AG04449 (cell line): ENCODE results near the gene KDM3A.
"Not testable (repeated sequence)": the region's sequence is repeated elsewhere in the genome, so short reads cannot be mapped to it uniquely, and the experiment has no call there.

Experiments
- CTCF ChIA-PET: fragments of 350-600 bp; formaldehyde crosslinking; extraction: SDS; loops from one replicate; lab custom pipeline; 2021; ENCODE audit warnings: antibody characterized with exemption; lab: Yijun Ruan, JAX
- POLR2A ChIA-PET: fragments of 400-600, 350-600 bp; formaldehyde crosslinking; extraction: SDS; loops from one replicate; lab custom pipeline; 2020; ENCODE audit warnings: antibody characterized with exemption, inconsistent platforms; lab: Yijun Ruan, JAX
- DNase-seq: peaks from one replicate; pipeline ENCODE4 v3.0.0-alpha.2; 2010; ENCODE audit warnings: low read depth, low spot score
- H3K4me3 ChIP-seq: 2 replicates; pipeline ENCODE4 v1.5.1; 2011; ENCODE audit warnings: low read depth, mild to moderate bottlenecking, control low read depth, low read length
- TF ChIP-seq, protein P1 (sequence below): IDR thresholded peaks from one replicate; pipeline ENCODE4 v1.5.1; 2011; ENCODE audit warnings: mild to moderate bottlenecking, moderate library complexity, low read length, control low read depth, inconsistent platforms; ENCODE audit not compliant: insufficient read depth; ENCODE audit errors: missing control alignments

Gene KDM3A

DNA sequence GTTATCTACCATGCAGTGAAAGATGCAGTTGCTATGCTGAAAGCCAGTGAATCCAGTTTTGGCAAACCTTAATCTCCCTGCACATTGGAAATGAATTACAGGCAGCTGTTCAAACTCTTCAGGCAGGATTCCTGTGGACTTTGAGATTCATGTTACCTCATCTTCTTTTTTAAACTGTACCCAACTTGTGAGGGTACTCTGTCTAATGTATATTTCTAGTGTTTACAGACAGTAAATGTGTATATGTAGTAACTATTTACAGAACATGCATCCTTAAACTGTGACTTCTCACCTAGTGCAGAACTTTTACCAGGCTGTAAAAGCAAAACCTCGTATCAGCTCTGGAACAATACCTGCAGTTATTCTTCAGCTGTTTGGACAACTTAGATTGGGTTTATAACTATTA lies 50.9 kb downstream of the KDM3A start:
- TF ChIP-seq, protein P1, sequence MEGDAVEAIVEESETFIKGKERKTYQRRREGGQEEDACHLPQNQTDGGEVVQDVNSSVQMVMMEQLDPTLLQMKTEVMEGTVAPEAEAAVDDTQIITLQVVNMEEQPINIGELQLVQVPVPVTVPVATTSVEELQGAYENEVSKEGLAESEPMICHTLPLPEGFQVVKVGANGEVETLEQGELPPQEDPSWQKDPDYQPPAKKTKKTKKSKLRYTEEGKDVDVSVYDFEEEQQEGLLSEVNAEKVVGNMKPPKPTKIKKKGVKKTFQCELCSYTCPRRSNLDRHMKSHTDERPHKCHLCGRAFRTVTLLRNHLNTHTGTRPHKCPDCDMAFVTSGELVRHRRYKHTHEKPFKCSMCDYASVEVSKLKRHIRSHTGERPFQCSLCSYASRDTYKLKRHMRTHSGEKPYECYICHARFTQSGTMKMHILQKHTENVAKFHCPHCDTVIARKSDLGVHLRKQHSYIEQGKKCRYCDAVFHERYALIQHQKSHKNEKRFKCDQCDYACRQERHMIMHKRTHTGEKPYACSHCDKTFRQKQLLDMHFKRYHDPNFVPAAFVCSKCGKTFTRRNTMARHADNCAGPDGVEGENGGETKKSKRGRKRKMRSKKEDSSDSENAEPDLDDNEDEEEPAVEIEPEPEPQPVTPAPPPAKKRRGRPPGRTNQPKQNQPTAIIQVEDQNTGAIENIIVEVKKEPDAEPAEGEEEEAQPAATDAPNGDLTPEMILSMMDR: no peak
- H3K4me3 ChIP-seq: no peak overlapping the region
- DNase-seq: no peak
- CTCF ChIA-PET: no interaction called here
- POLR2A ChIA-PET: interaction anchor here (1.1 kb wide), 1 partner anchor 51 kb away, joined by 3 read pairs; the partner anchor contains the start of gene KDM3A

DNA sequence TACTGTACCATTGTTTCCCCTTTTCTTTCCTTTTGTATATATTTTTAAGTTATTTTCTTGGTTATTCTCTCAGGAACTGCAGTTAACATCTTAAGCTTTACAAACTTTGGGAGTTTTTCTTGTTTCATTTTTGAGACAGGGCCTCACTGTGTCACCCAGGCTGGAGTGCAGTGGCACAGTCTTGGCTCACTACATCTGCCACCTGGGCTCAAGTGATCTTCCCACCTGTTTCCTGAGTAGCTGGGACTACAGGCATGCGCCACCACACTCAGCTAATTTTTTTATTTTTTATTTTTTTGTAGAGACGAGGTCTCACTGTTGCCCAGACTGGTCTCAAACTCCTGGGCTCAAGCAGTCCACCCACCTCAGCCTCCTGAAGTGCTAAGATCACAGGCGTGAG lies 55.2 kb downstream of the KDM3A start:
- DNase-seq, POLR2A ChIA-PET, H3K4me3 ChIP-seq: not testable (repeated sequence)
- CTCF ChIA-PET: interaction anchor here (1.3 kb wide), 1 partner anchor 44 kb away, joined by 3 read pairs; no protein-coding TSS in a partner anchor

GRCh38 chr2:86498468-86499260 lies 57.5 kb downstream of the KDM3A start:
- TF ChIP-seq, protein P1: no peak
- CTCF ChIA-PET: interaction anchor here (0.7 to 0.8 kb wide), 2 partner anchors 20 to 97 kb away, joined by 3 read pairs; no protein-coding TSS in a partner anchor
- no peak for DNase-seq
- POLR2A ChIA-PET: no interaction called here
- no peak overlapping the region for H3K4me3 ChIP-seq

DNA sequence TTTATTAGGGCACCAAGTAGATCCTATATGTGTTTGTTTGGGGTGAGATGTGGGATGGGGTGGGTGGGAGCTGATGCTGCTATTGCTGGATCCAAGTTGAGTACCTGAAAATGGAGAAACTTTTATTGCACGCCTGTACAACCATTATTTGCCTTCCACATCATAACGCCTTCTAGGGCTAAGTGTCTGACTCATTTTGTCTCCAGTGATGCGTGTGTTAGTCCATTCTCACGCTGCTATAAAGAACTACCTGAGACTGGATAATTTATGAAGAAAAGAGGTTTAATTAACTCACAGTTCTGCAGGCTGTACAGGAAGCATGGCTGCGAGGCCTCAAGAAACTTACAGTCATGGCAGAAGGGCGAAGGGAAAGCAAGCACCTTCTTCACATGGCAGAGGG lies 58.2 kb downstream of the KDM3A start:
- ChIA-PET CTCF (interaction anchor here (0.8 kb wide), 1 partner anchor 19 kb away, joined by 3 read pairs; no protein-coding TSS in a partner anchor), POLR2A (no interaction called here)
- DNase-seq: no peak
- TF ChIP-seq, protein P1: no peak
- H3K4me3 ChIP-seq: no peak overlapping the region

DNA sequence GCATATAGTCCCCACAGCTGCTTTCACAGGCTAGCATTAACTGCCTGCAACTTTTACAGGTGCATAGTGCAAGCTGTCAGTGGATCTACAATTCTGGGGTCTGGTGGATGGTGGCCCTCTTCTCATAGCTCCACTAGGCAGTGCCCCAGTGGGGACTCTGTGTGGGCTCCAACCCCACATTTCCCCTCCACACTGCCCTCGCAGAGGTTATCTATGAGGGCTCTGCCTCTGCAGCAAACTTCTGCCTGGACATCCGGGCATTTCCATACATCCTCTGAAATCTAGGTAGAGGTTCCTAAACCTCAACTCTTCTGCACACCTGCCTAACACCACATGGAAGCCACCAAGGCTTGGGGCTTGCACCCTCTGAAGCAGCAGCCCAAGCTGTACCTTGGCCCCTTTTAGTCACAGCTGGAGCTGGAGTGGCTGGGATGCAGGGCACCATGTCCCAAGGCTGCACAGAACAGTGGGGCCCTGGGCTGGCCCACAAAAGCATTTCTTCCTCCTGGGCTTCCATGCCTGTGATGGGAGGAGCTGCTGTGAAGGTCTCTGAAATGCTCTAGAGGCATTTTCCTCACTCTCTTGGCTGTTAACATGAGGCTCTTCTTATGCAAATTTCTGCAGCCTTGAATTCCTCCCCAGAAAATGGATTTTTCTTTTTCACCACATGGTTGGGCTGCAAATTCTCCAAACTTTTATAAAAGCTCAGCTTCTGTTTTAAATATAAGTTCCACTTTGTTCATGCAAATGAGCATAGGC lies 59.3 kb downstream of the KDM3A start:
- POLR2A ChIA-PET: interaction anchor here (0.6 to 0.7 kb wide), 2 partner anchors 10 to 34 kb away, joined by 3 read pairs; no protein-coding TSS in a partner anchor
- TF ChIP-seq, protein P1: no peak
- DNase-seq: no peak
- no peak overlapping the region for H3K4me3 ChIP-seq
- CTCF ChIA-PET: no interaction called here

- no peak for DNase-seq
- no peak overlapping the region for H3K4me3 ChIP-seq
- TF ChIP-seq, protein P1: no peak
- CTCF ChIA-PET: no interaction called here
- POLR2A ChIA-PET: no interaction called here
These were observed 66.4 kb downstream of the KDM3A start for GRCh38 chr2:86507600-86507999.
